HG03135 (cell line): ENCODE results near the gene CDRT15L2.
"Not testable (repeated sequence)": the region's sequence is repeated elsewhere in the genome, so short reads cannot be mapped to it uniquely, and the experiment has no call there.

Experiments
- ATAC-seq: cut with Tn5 transposase; IDR thresholded peaks from one replicate; pipeline ENCODE4 v1.9.1; 2021; ENCODE audit warnings: mild to moderate bottlenecking, moderate library complexity; ENCODE audit not compliant: unreplicated experiment

Gene CDRT15L2

GRCh38 chr17:20571653-20572052 is 7.9 kb upstream of the CDRT15L2 start:
- not testable (repeated sequence) for ATAC-seq

DNA sequence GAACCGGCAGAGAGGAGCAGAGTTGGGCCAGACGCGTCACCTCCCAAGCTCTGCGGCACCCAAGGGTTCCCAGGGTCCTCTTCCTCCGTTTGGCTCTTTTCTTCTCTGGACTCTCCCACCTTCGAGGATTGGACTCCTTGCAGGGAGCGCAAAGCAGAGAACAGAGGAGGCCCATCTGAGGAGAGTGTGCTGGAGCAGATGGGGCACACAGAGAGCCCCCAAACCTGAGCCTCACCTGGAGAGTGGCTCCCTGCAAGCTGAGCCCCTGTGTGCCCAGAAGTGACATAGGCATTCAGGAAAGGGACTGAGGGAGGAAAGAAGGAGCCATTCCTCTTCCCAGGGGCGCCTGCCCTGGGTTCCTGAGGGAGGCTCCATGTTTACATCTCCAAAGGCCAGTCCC is 6.3 kb upstream of the CDRT15L2 start:
- ATAC-seq = not testable (repeated sequence)

- not testable (repeated sequence) for ATAC-seq
These were observed 4.5 kb upstream of the CDRT15L2 start for GRCh38 chr17:20575071-20575470.

DNA sequence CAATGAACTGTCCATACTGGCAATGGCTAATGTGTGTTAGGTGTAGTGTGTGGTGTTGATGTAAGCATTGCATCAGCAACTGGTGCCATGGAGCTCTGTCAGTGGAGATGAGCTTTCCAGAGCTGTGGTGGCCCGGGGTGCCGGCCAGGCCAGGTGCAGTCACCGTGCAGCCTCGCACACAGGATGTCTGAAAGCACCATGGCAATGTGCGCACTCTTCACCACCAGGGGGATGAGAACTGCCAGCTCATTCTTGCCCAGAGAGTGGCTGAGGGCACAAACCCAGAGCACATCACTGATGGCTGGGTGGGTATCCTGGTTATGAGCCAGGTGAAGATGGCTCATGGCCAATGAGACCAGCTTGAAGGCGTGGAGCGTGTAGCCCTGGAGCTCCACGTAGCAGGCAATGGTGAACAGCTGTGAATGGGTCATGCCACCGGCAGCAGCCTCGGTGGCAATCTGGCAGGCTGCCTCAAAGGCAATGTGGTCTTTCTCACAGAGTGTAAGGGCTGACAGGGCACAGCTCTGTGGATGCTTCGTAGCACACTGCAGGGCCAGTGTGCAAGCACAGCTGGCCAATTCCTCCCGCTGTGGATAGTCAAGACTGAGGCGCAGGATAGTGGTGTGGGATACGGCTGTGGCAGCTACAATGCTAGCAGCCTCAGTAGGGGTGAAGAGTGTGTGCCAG is 4.5 kb downstream of the CDRT15L2 start:
- ATAC-seq = not testable (repeated sequence)

DNA sequence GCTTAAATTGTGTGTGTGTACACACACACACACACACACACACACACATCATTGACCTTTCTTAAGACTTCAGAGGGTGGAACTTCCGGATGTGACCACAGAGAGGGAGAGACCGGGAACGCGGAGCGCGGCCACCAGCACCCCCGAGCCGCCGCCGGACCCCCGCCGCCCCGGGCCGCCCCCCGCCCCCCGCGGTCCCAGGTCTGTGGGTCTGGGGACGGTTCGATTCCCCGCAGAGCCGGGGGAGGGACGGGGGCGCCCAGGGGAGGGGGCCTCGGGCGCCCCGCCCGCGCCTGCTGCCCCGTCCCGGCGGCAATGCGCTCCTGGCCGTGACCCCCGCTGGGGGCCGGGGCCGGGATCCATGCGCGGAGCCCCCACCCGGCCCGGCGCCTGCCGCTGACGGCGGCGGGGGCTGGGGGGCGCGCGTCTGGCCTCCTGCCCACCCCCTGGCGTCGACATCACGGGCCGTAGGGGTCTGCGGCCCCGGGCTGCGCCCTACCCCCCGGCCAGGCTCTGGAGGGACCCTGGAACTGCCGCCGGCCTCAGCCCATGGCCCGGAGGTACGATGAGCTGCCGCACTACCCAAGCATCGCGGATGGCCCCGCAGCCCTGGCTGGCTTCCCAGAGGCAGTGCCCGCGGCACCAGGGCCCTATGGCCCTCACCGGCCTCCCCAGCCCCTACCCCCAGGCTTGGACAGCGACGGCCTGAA is 9.4 kb downstream of the CDRT15L2 start:
- ATAC-seq = not testable (repeated sequence)

- not testable (repeated sequence) for ATAC-seq
These were observed 9.9 kb downstream of the CDRT15L2 start for GRCh38 chr17:20589454-20589810.

- not testable (repeated sequence) for ATAC-seq
These were observed 11.5 kb downstream of the CDRT15L2 start for GRCh38 chr17:20591040-20591439.

DNA sequence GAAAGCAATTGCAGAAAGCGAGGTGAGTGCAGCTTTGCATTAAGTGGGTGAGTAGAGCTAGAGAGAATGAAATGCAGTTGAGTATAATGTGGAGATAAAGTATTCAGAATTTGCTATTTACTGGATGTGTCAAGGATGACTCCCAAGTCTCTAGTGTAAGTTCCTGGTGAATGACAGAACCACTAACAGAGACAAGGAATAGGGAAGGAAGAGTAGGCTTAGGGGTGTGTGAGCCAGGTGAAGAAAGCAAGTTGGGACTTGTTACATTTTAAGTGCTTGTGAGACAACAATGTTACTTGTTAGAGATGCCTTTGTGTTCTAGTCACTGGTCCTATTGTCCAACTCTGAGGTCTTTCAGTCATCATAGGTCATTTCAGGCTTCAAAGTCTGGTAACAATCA is 26.0 kb downstream of the CDRT15L2 start:
- not testable (repeated sequence) for ATAC-seq

DNA sequence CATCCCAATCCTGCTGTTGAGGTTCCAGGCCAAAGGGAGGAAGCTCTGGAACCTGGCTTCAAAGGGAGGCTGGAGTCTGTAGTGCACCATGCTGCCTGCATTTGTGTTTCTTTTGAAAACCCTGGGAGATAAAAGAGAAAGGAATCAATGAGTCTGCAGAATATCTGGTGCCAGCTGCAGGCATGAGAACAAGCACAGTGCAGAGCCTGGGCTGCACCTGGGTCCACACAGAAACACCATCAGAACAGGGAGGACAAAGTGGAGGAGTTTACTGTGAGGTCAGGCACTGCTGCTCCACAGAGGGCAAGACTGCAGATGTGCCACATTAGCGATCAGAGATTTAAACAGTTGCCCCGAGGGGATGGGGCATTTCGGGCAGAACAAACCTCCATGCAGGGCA is 30.0 kb downstream of the CDRT15L2 start:
- not testable (repeated sequence) for ATAC-seq

- no peak for ATAC-seq
These were observed 31.8 kb downstream of the CDRT15L2 start for GRCh38 chr17:20611309-20611708.

DNA sequence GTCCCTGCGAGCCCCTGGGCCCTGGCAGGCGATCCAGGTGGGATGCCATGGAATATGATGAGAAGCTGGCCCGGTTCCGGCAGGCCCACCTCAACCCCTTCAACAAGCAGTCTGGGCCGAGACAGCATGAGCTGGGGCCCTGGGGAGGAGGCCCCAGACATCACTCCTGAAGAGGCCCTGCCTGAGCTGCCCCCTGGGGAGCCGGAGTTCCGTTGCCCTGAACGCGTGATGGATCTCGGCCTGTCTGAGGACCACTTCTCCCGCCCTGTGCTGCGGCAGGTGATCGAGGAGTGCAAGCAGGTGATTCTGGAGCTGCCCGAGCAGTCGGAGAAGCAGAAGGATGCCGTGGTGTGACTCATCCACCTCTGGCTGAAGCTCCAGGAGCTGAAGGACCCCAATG is 33.1 kb downstream of the CDRT15L2 start:
- ATAC-seq = no peak

DNA sequence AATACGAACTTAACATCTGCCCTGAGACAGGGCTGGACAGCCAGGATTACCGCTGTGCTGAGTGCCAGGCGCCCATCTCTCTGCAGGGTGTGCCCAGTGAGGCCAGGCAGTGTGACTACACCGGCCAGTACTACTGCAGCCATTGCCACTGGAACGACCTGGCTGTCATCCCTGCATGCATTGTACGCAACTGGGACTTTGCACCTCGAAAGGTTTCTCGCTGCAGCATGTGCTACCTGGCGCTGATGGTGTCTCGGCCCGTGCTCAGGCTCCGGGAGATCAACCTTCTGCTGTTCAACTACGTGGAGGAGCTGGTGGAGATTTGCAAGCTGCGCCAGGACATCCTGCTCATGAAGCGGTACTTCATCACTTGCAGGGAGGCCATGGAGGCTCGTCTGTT is 33.7 kb downstream of the CDRT15L2 start:
- no peak for ATAC-seq

DNA sequence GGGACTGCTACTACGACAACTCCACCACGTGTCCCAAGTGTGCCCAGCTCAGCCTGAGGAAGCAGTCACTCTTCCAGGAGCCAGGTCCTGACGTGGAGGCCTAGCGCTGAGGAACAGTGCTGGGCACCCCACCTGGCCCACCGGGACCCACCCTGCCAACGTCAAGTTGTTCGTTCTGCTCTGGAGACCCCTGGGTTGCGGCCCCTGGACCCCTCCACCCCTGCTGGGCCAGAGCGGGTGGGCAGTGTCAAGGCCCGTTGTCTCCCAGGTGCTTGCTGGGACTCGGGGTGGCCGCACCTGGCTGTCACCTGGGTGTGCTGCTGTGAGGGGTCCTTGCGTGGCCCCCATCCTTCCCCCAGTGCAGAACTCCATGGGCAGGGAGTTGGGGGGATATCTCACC is 34.4 kb downstream of the CDRT15L2 start:
- no peak for ATAC-seq

DNA sequence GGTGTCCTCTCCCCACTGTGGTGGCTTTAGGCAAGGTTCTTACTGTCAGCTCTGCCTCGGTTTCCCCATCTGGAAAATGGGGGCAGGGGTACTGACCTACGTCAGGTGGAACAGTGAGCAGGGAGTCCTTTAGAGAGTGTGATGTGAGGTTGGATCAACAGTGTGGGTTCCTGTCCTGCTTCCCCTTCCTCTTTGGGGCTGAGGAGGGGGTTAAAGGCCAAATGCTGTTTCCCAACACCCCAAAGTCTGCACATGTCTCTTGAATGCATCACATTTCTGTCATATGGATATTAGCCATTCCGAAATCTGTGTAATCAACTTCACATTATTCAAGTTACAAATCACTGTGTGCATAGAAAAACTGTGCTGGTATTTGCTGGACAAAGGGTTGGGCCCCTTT is 35.9 kb downstream of the CDRT15L2 start:
- not testable (repeated sequence) for ATAC-seq
